ENCODE measurements around the gene CTXN3. TPM values are rescaled to one million over a fixed set of nuclear protein-coding genes. Genes with fewer than 3 reads are reported as not detected.

Gene CTXN3
- total and polyA plus RNA-seq, 5 donors from 2014 or later = not detected

DNA sequence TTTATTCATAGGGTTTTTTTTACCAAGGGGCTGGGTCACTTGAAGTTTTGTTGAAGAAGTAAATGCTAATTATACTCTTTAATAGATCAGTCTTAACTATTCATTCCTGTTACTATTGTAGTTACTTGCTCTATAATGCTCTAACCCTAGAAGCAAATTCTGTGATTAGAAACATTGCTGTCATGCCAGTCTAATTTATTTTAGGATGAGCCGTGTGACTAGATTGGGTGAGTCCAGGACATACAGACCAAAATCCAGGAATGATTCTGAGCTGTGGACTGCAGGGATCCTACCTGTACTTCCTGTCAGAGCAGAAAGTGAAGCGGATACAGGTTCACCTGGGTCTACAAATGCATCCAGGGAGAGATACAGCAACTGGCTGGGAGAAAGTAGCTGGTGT is 53.6 kb downstream of the CTXN3 start:
- Mint-ChIP-seq H3K4me1 (peaks cover 0 to 4% (median 0%) of the 10 kb centered on the region in 4 donors), H3K9me3 (peaks cover 0 to 1% (median 0%) of the 10 kb centered on the region in 7 donors), H3K27ac (no peak overlapping the region), H3K27me3 (peaks cover 4% of the 10 kb centered on the region), H3K36me3 (no peaks in the 10 kb centered on the region), H3K4me3 (no peak overlapping the region)
- no peaks in the 10 kb centered on the region for H3K4me1 ChIP-seq (ENCODE audit: control insufficient read depth, insufficient read depth, low read length, poor library complexity, severe bottlenecking)
- ATAC-seq (ENCODE audit: low read depth in 2 of 2) (no peak), DNase-seq (no peak)
- H3K27me3 ChIP-seq (ENCODE audit: control insufficient read depth, insufficient read depth, low read length) = no peaks in the 10 kb centered on the region
- no peak overlapping the region for H3K4me3 ChIP-seq (ENCODE audit: low read depth, low read length)
- H3K36me3 ChIP-seq (ENCODE audit: control insufficient read depth, insufficient read depth, low read length) = no peaks in the 10 kb centered on the region
- no peak overlapping the region for H3K27ac ChIP-seq (ENCODE audit: insufficient read depth, low read length, poor library complexity, severe bottlenecking)
- no peaks in the 10 kb centered on the region for H3K9me3 ChIP-seq (ENCODE audit: control insufficient read depth in 2 of 2, low read length in 2 of 2)

DNA sequence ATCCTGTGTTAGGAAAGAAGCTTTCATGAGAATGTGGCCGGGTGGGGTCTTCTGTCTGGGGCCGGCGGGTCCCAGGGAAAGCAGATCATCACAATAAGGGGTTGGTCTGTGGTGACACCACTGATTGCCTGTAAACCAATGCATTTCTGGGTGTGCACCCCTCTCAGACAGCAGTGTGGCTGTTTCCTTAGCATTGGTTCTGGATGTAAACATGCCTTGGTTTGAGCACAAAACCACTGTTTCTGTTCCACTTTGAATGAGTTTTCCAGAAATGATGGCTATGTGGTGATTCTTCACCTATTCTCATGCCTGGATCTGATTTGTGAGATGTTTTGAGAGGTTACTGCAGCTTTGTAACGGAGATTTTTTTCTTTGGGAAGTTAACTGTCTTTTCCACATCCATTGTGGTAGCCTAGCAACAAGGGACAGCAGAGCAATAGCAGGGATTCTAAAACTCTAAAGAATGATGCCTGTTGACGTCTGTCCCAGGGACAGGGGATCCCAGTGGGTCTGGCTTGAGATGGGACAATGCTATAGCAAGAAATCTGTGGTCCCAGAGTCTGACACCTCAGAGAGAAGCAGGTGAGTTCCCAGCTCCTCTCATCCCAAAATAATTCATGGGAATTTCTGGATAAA is 54.2 kb downstream of the CTXN3 start, which contains the start of gene CCDC192:
TSS of gene CCDC192 (plus strand) at position 466 of the 636 bp plus-strand sequence. CDS start at position 521, 55 bp downstream.
- H3K4me3 Mint-ChIP-seq = no peak within 1 kb of the TSS
- Histone ChIP-seq H3K36me3 (ENCODE audit: control insufficient read depth, insufficient read depth, low read length) (no peaks in the 10 kb centered on the region), H3K27ac (ENCODE audit: insufficient read depth, low read length, poor library complexity, severe bottlenecking) (no peak within 1 kb of the TSS), H3K9me3 (ENCODE audit: control insufficient read depth in 2 of 2, low read length in 2 of 2) (no peaks in the 10 kb centered on the region), H3K4me1 (ENCODE audit: control insufficient read depth, insufficient read depth, low read length, poor library complexity, severe bottlenecking) (no peaks in the 10 kb centered on the region), H3K4me3 (ENCODE audit: low read depth, low read length) (no peak within 1 kb of the TSS), H3K27me3 (ENCODE audit: control insufficient read depth, insufficient read depth, low read length) (no peaks in the 10 kb centered on the region)
- peaks cover 4% of the 10 kb centered on the region for H3K27me3 Mint-ChIP-seq
- peaks cover 0 to 4% (median 0%) of the 10 kb centered on the region in 4 donors for H3K4me1 Mint-ChIP-seq
- peaks cover 0 to 1% (median 0%) of the 10 kb centered on the region in 7 donors for H3K9me3 Mint-ChIP-seq
- ATAC-seq (ENCODE audit: low read depth in 2 of 2) (no peak), DNase-seq (no peak)
- no peaks in the 10 kb centered on the region for H3K36me3 Mint-ChIP-seq
- H3K27ac Mint-ChIP-seq = no peak within 1 kb of the TSS

DNA sequence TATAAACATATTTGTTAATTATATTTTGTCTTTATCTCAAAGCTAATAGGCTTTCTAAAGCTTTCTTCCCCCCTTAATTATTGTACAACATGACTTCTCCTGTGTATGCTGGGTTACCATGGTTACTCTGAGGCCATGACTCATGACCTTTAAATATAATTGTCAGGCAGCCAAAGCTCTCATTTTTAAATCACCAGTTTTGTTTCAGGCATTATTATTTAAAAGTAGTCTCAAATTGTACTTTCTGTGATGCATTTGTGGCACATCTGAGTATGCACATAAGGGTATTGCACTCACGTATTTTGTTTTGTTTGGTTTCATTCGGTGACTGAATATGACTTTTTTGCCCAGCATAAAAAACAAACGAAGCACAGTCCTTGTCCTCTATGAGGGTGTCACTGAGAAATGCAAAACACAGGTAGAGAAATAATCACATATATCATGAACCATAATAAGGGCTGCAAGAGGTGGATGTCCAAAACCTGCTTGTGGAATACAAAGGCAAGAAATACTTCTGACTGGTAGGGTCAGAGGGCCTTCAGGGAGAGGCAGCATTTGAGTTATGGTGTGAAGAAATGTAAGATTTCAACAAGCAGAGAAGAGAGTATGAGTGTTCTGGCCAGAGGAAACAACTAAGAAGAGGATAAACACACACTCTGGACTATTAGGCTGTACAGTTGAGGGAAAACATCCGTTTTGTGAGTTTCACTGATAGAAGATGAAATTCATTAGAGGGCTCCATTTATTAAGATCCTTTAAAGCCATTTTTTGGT is 56.4 kb downstream of the CTXN3 start:
- H3K4me3 Mint-ChIP-seq = no peak overlapping the region
- peaks cover 0 to 1% (median 0%) of the 10 kb centered on the region in 7 donors for H3K9me3 Mint-ChIP-seq
- H3K4me1 Mint-ChIP-seq = peaks cover 0 to 4% (median 0%) of the 10 kb centered on the region in 4 donors
- Histone ChIP-seq H3K4me1 (ENCODE audit: control insufficient read depth, insufficient read depth, low read length, poor library complexity, severe bottlenecking) (no peaks in the 10 kb centered on the region), H3K27me3 (ENCODE audit: control insufficient read depth, insufficient read depth, low read length) (no peaks in the 10 kb centered on the region), H3K27ac (ENCODE audit: insufficient read depth, low read length, poor library complexity, severe bottlenecking) (no peak overlapping the region), H3K36me3 (ENCODE audit: control insufficient read depth, insufficient read depth, low read length) (no peaks in the 10 kb centered on the region), H3K4me3 (ENCODE audit: low read depth, low read length) (no peak overlapping the region), H3K9me3 (ENCODE audit: control insufficient read depth in 2 of 2, low read length in 2 of 2) (no peaks in the 10 kb centered on the region)
- no peaks in the 10 kb centered on the region for H3K27me3 Mint-ChIP-seq
- H3K27ac Mint-ChIP-seq = no peak overlapping the region
- DNase-seq (peak in 1 of 3 donors; percentile 1), ATAC-seq (ENCODE audit: low read depth in 2 of 2) (no peak)
- H3K36me3 Mint-ChIP-seq = no peaks in the 10 kb centered on the region

DNA sequence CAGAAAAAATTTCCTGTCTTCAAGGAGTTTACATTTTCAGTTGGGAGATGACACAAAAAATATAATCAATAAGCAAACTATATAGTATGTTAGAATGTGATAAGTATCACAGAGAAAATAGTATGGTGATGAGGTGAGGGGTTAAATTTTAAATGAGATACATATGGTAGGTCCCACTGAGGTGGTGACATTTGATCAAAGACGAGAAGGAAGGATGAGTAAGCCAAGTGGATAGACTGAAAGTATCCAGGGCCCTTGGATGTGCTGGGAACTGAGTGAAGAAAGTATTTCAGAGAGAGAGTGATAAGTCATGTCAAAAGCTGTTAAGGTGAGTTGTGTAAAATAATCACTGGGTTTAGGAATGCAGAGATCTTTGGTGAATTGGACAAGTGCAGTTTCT is 57.8 kb downstream of the CTXN3 start:
- Mint-ChIP-seq H3K27ac (no peak overlapping the region), H3K36me3 (no peaks in the 10 kb centered on the region), H3K4me3 (no peak overlapping the region), H3K4me1 (no peaks in the 10 kb centered on the region), H3K9me3 (peaks cover 0 to 1% (median 0%) of the 10 kb centered on the region in 7 donors), H3K27me3 (no peaks in the 10 kb centered on the region)
- no peaks in the 10 kb centered on the region for H3K36me3 ChIP-seq (ENCODE audit: control insufficient read depth, insufficient read depth, low read length)
- H3K9me3 ChIP-seq (ENCODE audit: control insufficient read depth in 2 of 2, low read length in 2 of 2) = no peaks in the 10 kb centered on the region
- no peak for ATAC-seq (ENCODE audit: low read depth in 2 of 2)
- H3K4me3 ChIP-seq (ENCODE audit: low read depth, low read length) = no peak overlapping the region
- no peaks in the 10 kb centered on the region for H3K4me1 ChIP-seq (ENCODE audit: control insufficient read depth, insufficient read depth, low read length, poor library complexity, severe bottlenecking)
- no peaks in the 10 kb centered on the region for H3K27me3 ChIP-seq (ENCODE audit: control insufficient read depth, insufficient read depth, low read length)
- no peak for DNase-seq
- H3K27ac ChIP-seq (ENCODE audit: insufficient read depth, low read length, poor library complexity, severe bottlenecking) = no peak overlapping the region

DNA sequence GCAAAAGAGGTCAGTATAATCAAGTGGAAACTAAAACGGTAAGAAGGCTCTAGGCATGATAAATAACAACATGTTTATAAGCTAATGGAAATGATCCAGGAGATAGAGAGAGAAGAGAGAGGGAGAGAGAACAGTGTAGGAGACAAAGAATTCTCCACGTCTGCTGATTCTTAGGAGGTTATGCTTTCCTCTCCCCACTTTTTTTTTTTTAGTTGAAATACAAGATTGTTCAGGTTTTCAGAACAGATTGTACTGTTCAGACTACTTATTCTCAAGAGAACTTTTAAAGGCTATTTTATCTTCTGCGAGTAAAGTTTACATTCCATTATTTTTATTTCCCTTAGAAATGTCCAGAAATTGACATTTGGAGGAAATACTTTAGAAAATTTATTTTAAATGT is 58.3 kb downstream of the CTXN3 start:
- Histone ChIP-seq H3K36me3 (ENCODE audit: control insufficient read depth, insufficient read depth, low read length) (no peaks in the 10 kb centered on the region), H3K9me3 (ENCODE audit: control insufficient read depth in 2 of 2, low read length in 2 of 2) (no peaks in the 10 kb centered on the region), H3K27ac (ENCODE audit: insufficient read depth, low read length, poor library complexity, severe bottlenecking) (no peak overlapping the region), H3K4me3 (ENCODE audit: low read depth, low read length) (no peak overlapping the region), H3K27me3 (ENCODE audit: control insufficient read depth, insufficient read depth, low read length) (no peaks in the 10 kb centered on the region), H3K4me1 (ENCODE audit: control insufficient read depth, insufficient read depth, low read length, poor library complexity, severe bottlenecking) (no peaks in the 10 kb centered on the region)
- Mint-ChIP-seq H3K27ac (no peak overlapping the region), H3K9me3 (peaks cover 0 to 1% (median 0%) of the 10 kb centered on the region in 7 donors), H3K27me3 (no peaks in the 10 kb centered on the region), H3K4me3 (no peak overlapping the region), H3K4me1 (no peaks in the 10 kb centered on the region), H3K36me3 (no peaks in the 10 kb centered on the region)
- DNase-seq (no peak), ATAC-seq (ENCODE audit: low read depth in 2 of 2) (no peak)

Other genes with a start within 250 kb of the CTXN3 start
- 33.5 TPM for gene PRRC1, start 131.4 kb upstream of the CTXN3 start, total RNA-seq
- 10 to 100 TPM; 36.4 to 42.6 (median 39.3) TPM for gene PRRC1, start 131.4 kb upstream of the CTXN3 start, polyA plus RNA-seq
- not detected for gene CCDC192, start 54.3 kb downstream of the CTXN3 start, total RNA-seq
- gene CCDC192, start 54.3 kb downstream of the CTXN3 start, polyA plus RNA-seq = under 1 TPM in 1 of 4 donors, not detected in 3; 0.37 TPM